Heart left ventricle (tissue), 16 donors: ENCODE measurements around the gene ARHGAP45. TPM values are rescaled to one million over a fixed set of nuclear protein-coding genes. Genes with fewer than 3 reads are reported as not detected.

Source experiments
- ATAC-seq, 4 donors: fragments of 200-7000 bp; cut with Tn5 transposase; one replicate each; pipeline ENCODE4 v1.9.1; 2020 to 2022; ENCODE audit warnings: moderate library complexity in 4 of 4, mild to moderate bottlenecking in 3 of 4, moderate number of reproducible peaks in 1 of 4
- DNase-seq, 5 donors: peaks; one replicate each; pipeline ENCODE4 v3.0.0-alpha.2; 2020
- H3K27ac ChIP-seq, 12 donors: fragments of 200-600 bp; sonication (generic) in 4 of 12; one replicate each; pipeline versions ENCODE4 v1.5.0 to v1.8.0; 2016 to 2022; ENCODE audit warnings: mild to moderate bottlenecking in 2 of 12
- H3K27me3 ChIP-seq, 9 donors: fragments of 200-600 bp; sonication (generic) in 2 of 9; one replicate each; pipeline versions ENCODE4 v1.5.1 to v1.8.0; 2016 to 2022; ENCODE audit warnings: mild to moderate bottlenecking in 3 of 9
- H3K36me3 ChIP-seq, 9 donors: fragments of 200-600 bp; sonication (generic) in 2 of 9; one replicate each; pipeline versions ENCODE4 v1.5.0 to v1.8.0; 2018 to 2022; ENCODE audit warnings: mild to moderate bottlenecking in 2 of 9
- H3K4me1 ChIP-seq, 12 donors: fragments of 200-600 bp; sonication (generic) in 4 of 12; one replicate each; pipeline versions ENCODE4 v1.5.0 to v1.8.0; 2016 to 2022; ENCODE audit warnings: mild to moderate bottlenecking in 3 of 12
- H3K4me3 ChIP-seq, 12 donors: fragments of 200-600 bp; sonication (generic) in 4 of 12; one replicate each; pipeline versions ENCODE4 v1.5.0 to v1.8.0; 2017 to 2022; ENCODE audit warnings: mild to moderate bottlenecking in 9 of 12, moderate library complexity in 4 of 12
- H3K9me3 ChIP-seq, 12 donors: fragments of 200-600 bp; sonication (generic) in 4 of 12; one replicate each; pipeline versions ENCODE4 v1.5.0 to v1.8.0; 2016 to 2022; ENCODE audit warnings: mild to moderate bottlenecking in 1 of 12
- POLR2A ChIP-seq, 2 donors: fragments of 450-650 bp; IDR thresholded peaks; one replicate each; pipeline ENCODE4 v1.6.1; 2017; ENCODE audit warnings: antibody characterized with exemption in 2 of 2, mild to moderate bottlenecking in 2 of 2, moderate library complexity in 2 of 2
- WGBS, 4 donors: extraction: QIAGEN DNeasy Blood & Tissue Kit in 2 of 4; methylation state at CpG; one replicate each; pipeline versions ENCODE4 v1.1.5 to v1.1.7; 2013 to 2018; 5-methylcytosine and 5-hydroxymethylcytosine counted together
- intact Hi-C, 10 donors: fragments of 100-400 bp; cut with DNase I; formaldehyde crosslinking; loops; one replicate each; pipeline versions ENCODE4 v1.11.1 to v1.14.2; 2022
- polyA plus RNA-seq, 2 donors: library from polyadenylated mRNA; stranded (reverse); fragments of 200-250 nt; gene quantifications; one replicate each; pipeline ENCODE4 v1.2.3, GENCODE V29; 2013
- total RNA-seq, 9 donors: library from RNA; depleted of rRNA in 2 of 9; stranded (reverse); fragments of >200 nt in 2 of 9; fragmentation: NEBNext Ultra II Directional in 3 of 9; extraction: Animal tissue kit (Norgen Biotek cat#: 25700) in 3 of 9; gene quantifications; one replicate each; pipeline versions ENCODE4 v1.1.0 to v1.2.4, GENCODE V29; 2016 to 2023
- TF ChIP-seq, protein P1 (sequence below), 12 donors: fragments of 200-600 bp; sonication (generic) in 4 of 12; IDR thresholded peaks; one replicate each; pipeline versions ENCODE4 v1.5.0 to v1.8.0; 2018 to 2022; ENCODE audit warnings: antibody characterized with exemption in 12 of 12, mild to moderate bottlenecking in 5 of 12
- donor health status: ischemic (EF 13 %, LVEDD 7.1; RV severe dilation, severe dysfunction).
- donor health status: healthy with polysubstance abuse.
- donor health status: DM: no; HTN: yes; CAD: no.
- donor health status: DM: no; HTN: no; CAD: no.
- donor health status: ischemic (EF 25% LVEDD 6.9; RV normal size, moderate dysfunction).
- donor health status: ischemic (EF 25% LVEDD 5.7; RV mildly dilated, moderate dysfunction).
- donor health status: healthy.
- donor health status: DM: yes; HTN: yes; CAD: no.
- donor health status: ischemic (EF 35%, LVEDD 5.7; RV mildly dilated, moderate dysfunction).
- donor health status: nonischemic (EF 11% LVEDD 7.7; RV severe dilation, severe dysfunction).
- donor health status: DM: yes; HTN: yes; CAD: no.
- donor health status: PGD.
- donor health status: ischemic (EF 29% LVEDD 5.4; RV normal size, mild dysfunction).
- donor health status: nonischemic (EF 23%, LVEDD 6.1; RV moderate dilation, normal function).

The ARHGAP45 gene
- total and polyA plus RNA-seq, 11 donors, result 1.6 to 38.2 (median 4.7) TPM

DNA sequence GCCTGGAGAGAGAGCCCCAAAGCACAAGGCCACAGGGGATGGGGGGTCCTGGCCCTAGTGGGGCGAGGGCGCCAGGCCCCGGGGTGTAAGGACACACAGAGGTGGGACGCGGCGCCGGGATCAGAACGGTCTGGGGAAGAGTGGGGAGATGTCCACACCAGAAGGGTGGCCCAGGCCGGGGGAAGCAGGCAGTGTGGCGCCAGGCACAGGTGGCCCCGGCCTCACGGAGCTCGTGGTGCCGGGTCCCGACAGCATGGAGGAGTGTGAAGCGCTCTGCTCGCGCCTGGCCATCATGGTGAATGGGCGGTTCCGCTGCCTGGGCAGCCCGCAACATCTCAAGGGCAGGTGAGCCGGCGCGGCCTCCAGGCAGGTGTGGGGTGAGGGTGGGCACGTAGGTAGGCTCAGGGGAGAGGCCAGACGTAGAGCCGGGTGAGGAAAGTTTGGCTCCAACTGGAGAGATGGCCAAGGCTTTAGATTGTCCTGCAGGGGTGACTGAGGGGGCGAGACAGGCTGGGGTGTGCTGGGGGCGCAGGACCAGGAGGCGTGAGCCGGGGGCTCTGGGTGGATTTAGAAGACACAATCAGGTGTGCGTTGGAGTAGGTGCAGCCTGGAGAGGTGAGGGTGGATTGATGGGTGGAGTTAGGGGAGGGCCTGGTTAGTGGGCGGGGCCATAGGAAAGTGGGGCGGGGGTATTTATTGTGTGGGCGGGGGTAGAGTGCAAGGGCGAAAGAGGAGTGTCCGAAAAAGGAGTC lies 2.9 kb upstream of the ARHGAP45 start:
- intact Hi-C loops, result no loop called here
- Histone ChIP-seq H3K36me3 (no peaks in the 10 kb centered on the region), H3K27ac (no peak overlapping the region), H3K4me1 (peaks cover 5 to 35% (median 19%) of the 10 kb centered on the region in 12 donors), H3K4me3 (no peak overlapping the region), H3K9me3 (peaks cover 0 to 13% (median 3%) of the 10 kb centered on the region in 12 donors), H3K27me3 (peaks cover 20 to 54% (median 32%) of the 10 kb centered on the region in 9 donors)
- TF ChIP-seq, protein P1, sequence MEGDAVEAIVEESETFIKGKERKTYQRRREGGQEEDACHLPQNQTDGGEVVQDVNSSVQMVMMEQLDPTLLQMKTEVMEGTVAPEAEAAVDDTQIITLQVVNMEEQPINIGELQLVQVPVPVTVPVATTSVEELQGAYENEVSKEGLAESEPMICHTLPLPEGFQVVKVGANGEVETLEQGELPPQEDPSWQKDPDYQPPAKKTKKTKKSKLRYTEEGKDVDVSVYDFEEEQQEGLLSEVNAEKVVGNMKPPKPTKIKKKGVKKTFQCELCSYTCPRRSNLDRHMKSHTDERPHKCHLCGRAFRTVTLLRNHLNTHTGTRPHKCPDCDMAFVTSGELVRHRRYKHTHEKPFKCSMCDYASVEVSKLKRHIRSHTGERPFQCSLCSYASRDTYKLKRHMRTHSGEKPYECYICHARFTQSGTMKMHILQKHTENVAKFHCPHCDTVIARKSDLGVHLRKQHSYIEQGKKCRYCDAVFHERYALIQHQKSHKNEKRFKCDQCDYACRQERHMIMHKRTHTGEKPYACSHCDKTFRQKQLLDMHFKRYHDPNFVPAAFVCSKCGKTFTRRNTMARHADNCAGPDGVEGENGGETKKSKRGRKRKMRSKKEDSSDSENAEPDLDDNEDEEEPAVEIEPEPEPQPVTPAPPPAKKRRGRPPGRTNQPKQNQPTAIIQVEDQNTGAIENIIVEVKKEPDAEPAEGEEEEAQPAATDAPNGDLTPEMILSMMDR (IDR thresholded peaks at IDR 0.05), result no peak
- no peak for TF ChIP-seq POLR2A (IDR thresholded peaks at IDR 0.05)
- DNase-seq, result peak in 1 of 5 donors; percentile 63
- no peak for ATAC-seq
- WGBS, 4 donors, result 71 to 88% (median 81%) methylated on average over 37 of the region's 37 CpGs

DNA sequence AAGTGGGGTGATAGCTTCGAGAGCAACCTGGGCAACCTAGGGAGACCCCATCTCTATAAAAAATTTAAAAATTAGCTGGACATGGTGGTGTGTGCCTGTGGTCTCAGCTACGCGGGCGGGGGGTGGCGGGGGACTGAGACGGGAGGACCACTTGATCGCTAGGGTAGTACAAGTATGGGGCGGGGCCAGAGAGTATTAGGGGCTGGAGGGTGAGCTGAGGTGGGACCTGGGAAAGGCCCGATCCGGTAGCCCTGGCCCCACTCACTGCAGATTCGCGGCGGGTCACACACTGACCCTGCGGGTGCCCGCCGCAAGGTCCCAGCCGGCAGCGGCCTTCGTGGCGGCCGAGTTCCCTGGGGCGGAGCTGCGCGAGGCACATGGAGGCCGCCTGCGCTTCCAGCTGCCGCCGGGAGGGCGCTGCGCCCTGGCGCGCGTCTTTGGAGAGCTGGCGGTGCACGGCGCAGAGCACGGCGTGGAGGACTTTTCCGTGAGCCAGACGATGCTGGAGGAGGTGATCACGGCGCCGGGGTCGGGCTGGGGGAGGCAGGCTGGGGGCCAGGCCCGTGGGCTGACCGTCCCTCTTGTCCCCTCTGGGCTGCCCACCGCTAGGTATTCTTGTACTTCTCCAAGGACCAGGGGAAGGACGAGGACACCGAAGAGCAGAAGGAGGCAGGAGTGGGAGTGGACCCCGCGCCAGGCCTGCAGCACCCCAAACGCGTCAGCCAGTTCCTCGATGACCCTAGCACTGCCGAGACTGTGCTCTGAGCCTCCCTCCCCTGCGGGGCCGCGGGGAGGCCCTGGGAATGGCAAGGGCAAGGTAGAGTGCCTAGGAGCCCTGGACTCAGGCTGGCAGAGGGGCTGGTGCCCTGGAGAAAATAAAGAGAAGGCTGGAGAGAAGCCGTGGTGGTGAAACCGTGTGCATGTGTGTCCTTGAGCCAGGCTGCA lies 2.0 kb upstream of the ARHGAP45 start:
- H3K27ac ChIP-seq, result peak overlapping the region in 1 of 12 donors; percentile 30
- H3K4me1 ChIP-seq, result peaks cover 5 to 42% (median 22%) of the 10 kb centered on the region in 12 donors
- H3K27me3 ChIP-seq, result peaks cover 20 to 62% (median 39%) of the 10 kb centered on the region in 9 donors
- H3K4me3 ChIP-seq, result no peak overlapping the region
- DNase-seq, result peak in 4 of 5 donors; percentile 67 to 80 (median 76)
- peaks cover 0 to 4% (median 0%) of the 10 kb centered on the region in 9 donors for H3K36me3 ChIP-seq
- TF ChIP-seq, protein P1 (IDR thresholded peaks at IDR 0.05), result peak; percentile 46 to 93 (median 71)
- TF ChIP-seq POLR2A (IDR thresholded peaks at IDR 0.05), result no peak
- intact Hi-C loops, result no loop called here
- 9 to 20% (median 14%) methylated on average over 34 to 60 of the region's 60 CpGs for WGBS, 4 donors
- H3K9me3 ChIP-seq, result peaks cover 0 to 5% (median 0%) of the 10 kb centered on the region in 12 donors
- peak in 3 of 4 donors; percentile 65 to 83 (median 73) for ATAC-seq

DNA sequence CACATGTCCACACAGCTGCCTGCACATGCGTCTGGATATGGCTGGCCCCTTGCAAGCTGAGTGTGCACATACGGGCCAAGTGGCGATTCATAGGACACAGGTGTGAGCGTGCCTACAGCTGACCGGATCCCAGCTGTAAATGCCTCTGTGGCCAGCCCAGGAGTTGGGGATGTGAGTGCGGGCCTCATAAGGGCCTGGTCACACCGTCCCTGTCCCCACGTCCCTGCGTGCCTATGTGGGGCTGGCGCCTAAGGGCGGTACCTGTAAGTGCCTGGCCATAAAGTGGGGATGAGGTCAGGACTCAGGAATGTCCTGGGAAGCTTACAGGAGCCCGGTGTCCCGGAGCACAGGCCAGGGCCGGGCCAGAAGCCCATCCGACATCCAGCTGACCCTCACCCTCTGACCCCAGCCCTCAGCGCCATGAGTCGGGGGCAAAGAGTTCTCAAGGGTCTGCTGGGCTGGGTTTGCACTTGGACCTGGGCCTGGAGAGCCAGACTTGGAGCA lies 1.3 kb upstream of the ARHGAP45 start:
- H3K27ac ChIP-seq, result peak overlapping the region in 1 of 12 donors; percentile 30
- 55 to 58% (median 56%) methylated on average over 4 to 17 of the region's 17 CpGs for WGBS, 4 donors
- H3K9me3 ChIP-seq, result no peaks in the 10 kb centered on the region
- peaks cover 0 to 11% (median 0%) of the 10 kb centered on the region in 9 donors for H3K36me3 ChIP-seq
- intact Hi-C loops, result no loop called here
- no peak overlapping the region for H3K4me3 ChIP-seq
- ATAC-seq (no peak), DNase-seq (no peak)
- peaks cover 5 to 47% (median 22%) of the 10 kb centered on the region in 12 donors for H3K4me1 ChIP-seq
- peaks cover 24 to 69% (median 45%) of the 10 kb centered on the region in 9 donors for H3K27me3 ChIP-seq
- TF ChIP-seq, protein P1 (IDR thresholded peaks at IDR 0.05), result no peak
- no peak for TF ChIP-seq POLR2A (IDR thresholded peaks at IDR 0.05)
